HG02571 (cell line): ENCODE measurements around the gene SPINT2.
"Not testable (repeated sequence)": the region's sequence is repeated elsewhere in the genome, so short reads cannot be mapped to it uniquely, and the experiment has no call there.

Source experiments
- ATAC-seq: cut with Tn5 transposase; IDR thresholded peaks from one replicate; pipeline ENCODE4 v1.9.1; 2021; ENCODE audit warnings: mild to moderate bottlenecking, moderate library complexity; ENCODE audit not compliant: unreplicated experiment

SPINT2 gene

DNA sequence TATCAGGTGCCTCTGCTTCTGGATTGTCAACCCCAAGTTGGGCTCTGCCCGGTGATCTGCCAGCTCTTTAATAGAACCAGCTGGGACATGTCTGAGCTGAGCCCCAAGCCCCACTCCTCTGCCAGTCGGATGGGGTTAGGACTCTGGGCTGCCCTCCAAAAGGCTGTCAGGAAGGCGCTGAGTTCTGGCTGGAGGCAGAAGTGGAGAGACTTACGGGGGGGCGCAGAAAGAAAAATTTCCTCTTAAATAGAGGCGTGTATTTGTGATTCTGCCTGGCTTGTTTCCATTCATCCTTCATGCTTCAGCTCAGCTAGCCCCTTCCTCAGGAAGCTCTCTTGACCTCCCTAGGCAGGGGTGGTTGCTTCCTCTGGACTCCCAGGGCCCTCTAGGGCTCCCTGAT lies 54.3 kb downstream of the SPINT2 start:
- no peak for ATAC-seq

DNA sequence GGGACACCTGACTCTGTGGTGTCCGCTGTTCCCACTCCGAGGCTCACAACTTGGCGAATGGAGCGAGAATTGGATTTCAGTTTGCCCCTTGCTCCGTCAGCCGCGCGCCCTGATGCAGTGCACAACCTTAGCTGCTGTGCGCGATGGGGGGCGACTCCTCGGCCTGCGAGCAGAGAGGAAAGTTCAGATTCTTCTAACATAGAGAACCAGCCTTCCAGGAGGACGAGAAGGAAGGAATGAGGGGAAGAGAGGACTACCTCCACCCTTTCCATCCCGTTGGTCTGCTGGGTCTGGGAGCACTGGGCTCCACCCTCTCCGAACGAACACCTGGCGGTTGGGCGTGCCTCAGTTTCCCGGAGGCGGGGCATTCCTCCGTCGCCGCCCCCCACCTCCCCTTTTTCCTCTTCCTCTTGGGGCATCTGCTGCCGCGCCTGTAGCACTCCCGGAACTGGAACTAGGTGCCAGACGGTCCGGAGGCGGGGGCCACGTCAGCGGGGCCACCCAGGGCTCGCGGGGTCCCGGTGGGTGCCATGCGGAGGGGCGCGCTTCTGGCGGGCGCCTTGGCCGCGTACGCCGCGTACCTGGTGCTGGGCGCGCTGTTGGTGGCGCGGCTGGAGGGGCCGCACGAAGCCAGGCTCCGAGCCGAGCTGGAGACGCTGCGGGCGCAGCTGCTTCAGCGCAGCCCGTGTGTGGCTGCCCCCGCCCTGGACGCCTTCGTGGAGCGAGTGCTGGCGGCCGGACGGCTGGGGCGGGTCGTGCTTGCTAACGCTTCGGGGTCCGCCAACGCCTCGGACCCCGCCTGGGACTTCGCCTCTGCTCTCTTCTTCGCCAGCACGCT lies 55.3 kb downstream of the SPINT2 start, which contains the start of gene KCNK6:
TSS of gene KCNK6 (plus strand) at position 425 of the 838 bp plus-strand sequence. CDS start at position 531, 106 bp downstream.
- ATAC-seq = no peak

DNA sequence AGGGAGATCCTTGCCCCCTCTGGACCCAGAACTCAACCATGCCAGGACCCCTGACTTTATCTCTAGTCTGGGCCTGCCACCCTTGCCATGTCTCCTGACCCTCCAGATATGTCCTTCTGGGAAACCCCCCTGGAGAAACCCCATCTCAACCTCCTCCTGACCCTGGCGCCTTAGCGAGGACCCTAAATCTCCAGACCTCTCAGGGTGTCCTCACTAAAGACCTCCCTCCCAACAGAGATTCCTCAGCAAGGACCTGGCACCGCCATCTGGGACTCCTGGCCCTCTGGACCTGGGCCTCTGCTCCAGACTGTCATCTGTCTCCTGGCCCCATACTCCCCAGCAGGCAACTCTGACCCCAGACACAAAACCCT lies 56.6 kb downstream of the SPINT2 start:
- no peak for ATAC-seq

DNA sequence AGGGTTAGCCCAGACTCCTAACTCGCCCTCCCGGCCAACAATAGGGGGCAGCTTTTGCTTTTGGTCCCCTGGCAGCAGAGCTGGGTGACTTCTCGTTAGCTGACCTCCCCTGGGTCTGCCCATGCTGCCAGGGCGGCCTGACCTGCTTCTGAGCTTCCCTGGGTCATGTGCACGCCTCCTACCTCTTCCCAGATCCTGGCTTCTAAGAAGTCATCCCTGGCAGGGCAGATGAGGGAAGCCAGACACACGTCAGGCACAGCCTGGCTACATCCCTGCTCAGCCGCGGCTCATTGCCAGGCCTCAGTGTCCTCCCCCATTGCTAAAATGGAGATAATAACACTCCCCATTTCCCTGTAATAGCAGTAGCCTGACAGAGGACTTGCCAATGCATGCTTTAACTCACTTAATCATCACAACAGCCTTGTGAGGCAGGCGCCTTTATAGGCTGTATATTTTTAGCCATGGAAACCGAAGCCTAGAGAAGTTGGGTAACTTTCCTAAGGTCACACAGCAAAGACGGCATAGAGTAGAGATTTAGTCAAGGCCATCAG lies 57.3 kb downstream of the SPINT2 start:
- ATAC-seq = no peak

DNA sequence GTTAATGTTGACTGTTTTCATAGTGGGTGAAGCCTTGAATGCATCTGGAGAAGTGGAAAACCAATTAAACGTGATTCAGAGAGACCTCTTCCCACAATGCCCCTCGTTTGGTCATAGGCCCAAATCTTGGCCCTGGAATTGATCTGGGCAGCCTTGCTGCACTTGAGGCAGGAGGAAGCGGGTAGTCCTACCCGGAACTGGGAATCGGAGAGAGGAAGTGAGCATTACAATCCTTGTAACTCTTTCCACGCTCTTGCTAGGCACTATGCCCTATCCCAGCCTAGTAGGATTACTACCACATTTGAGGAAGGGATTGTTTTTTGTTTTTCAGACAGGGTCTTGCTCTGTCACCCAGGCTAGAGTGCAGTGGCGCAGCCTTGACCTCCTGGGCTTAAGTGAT lies 58.9 kb downstream of the SPINT2 start:
- no peak for ATAC-seq

DNA sequence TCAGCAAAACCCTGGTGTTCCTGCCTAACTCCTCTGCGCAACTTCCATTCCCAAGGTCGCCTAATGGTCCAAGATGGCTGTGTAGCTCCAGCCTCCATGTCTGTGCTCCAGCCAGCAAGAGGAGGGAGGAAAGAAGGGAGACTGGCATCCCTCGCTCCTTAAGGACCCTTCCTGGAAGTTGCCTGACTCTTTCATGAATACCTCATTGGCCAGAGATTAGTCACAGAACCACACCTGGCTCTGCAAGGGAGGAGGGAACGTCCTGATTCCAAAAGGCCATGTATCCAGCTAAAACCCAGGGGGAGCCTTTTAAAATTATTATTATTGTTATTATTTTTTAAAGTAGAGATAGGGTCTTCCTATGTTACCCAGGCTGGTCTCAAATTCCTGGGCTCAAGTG lies 60.1 kb downstream of the SPINT2 start:
- no peak for ATAC-seq

DNA sequence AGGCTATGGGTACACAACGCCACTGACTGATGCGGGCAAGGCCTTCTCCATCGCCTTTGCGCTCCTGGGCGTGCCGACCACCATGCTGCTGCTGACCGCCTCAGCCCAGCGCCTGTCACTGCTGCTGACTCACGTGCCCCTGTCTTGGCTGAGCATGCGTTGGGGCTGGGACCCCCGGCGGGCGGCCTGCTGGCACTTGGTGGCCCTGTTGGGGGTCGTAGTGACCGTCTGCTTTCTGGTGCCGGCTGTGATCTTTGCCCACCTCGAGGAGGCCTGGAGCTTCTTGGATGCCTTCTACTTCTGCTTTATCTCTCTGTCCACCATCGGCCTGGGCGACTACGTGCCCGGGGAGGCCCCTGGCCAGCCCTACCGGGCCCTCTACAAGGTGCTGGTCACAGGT lies 62.2 kb downstream of the SPINT2 start:
- no peak for ATAC-seq

DNA sequence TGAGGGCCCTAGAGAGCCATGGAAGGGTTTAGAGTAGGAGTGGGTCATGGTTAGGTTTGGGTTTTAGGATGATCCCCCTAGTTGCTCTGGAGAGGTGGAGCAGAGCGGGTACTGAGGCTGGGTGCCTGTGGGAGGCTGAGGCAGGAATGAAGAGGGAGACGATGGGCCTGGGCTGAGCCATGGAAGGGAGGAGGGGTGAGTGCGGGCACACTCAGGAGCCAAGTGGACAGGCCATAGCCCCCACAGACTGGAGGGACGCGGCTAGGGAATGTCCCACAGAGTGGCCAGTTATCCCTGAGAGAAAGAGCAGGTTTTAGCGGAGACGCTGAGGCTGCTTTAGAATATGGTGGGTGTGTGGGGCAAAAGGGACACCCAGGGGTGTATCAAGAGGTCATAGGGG lies 65.3 kb downstream of the SPINT2 start:
- ATAC-seq = no peak

DNA sequence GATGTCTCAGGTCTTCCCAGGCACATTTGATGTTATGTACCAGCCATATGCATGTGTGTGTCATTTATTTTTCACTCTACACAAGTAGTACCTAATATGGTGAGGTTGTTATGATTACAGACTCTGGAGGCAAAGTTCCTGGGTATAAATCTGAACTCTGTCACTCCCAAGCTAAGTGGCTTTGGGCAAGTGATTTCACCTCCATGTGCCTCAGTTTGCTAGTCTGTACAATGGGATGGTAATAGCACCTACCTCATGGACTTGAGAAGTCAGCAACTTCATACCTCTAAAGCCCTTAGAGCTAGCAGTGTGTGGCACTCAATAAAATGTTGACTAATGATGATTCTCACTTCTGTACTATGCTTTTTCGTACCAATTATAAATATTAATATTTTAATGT lies 67.4 kb downstream of the SPINT2 start:
- no peak for ATAC-seq

DNA sequence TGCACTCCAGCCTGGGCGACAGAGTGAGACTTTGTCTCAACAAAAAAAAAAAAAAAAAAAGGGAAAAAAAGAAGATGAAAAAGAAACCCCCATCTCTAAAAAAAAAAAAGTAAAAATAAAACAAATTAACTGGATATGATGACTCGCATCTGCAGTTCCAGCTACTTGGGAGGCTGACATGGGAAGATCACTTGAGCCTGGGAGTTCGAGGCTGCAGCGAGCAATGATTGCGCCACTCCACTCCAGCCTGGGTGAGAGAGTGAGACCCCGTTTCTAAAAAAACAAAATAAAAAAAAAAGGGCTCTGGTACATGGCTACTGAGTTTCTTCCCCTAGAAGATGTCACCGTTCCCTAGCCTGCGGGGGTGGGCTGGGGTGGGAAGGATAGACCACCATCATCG lies 68.9 kb downstream of the SPINT2 start:
- ATAC-seq = no peak

DNA sequence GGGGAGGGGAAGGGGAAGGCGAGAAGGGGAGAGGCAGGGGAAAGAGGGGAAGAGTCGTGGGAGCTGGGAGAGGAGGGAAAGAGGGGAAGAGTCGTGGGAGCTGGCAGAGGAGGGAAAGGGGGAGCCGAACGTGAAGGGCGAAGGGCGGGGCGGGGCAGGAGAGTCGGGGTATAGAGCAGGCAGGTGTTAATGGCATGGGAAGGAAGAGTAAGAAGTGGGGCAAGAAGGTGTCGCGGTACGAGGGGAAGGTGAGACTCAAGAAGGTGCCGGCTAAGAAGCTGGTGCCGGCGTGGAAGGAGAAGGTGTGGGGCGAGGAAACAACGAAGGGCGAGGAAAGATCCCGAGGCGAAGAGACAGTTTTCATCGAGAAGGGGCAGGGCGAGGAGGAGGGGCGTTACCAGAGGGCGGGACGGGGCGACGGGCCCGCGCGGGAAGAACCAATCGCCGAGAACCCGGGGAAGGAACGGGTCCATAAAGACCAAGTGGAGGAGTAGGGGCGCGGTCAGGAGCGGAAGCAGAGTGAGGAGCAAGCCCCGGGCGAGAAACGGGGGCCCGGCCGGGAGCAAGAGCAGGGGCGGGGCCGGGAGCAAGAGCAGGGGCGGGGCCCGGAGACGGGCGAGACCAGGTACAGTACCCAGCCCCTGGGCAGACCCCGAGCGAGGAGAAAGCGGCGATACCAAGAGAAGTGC lies 71.7 kb downstream of the SPINT2 start:
- peak; percentile 69 for ATAC-seq

DNA sequence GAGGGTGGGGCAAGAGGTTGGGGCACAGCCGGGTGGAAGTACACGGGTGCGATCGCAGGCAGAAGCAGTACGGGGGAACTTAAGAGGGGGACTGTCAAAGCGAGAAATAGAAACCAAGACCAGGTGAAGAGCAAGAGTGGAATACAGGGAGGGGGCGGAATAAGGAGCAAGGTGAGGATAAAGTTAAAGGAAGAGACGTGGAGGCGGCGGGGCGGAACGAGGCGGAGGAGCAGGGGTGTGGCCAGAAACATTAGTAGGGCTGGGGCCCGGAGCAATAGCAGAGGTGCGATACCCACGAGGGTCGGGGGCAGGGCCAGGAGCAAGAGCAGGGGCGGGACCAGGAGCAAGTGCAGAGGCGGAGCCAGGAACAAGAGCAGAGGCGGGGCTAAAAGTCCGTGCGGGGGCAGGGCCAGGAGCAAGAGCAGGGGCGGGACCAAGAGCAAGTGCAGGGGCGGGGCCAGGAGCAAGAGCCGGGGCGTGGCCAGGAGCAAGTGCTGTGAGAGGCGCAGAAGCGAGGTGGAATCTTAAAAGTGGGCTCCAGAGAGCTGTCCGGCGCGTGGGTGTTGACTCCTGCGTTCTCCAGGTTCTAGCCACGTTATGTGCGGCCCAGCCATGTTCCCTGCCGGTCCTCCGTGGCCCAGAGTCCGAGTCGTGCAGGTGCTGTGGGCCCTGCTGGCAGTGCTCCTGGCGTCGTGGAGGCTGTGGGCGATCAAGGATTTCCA lies 72.4 kb downstream of the SPINT2 start:
- ATAC-seq = peak; percentile 48

DNA sequence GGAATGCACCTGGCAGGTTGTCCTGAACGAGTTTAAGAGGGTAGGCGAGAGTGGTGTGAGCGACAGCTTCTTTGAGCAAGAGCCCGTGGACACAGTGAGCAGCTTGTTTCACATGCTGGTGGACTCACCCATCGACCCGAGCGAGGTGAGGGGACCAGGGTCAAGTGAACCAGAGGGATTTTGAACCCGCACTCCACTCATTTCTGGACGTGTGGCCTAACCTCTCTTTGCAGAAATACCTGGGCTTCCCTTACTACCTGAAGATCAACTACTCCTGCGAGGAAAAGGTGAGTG lies 72.9 kb downstream of the SPINT2 start:
- no peak for ATAC-seq

DNA sequence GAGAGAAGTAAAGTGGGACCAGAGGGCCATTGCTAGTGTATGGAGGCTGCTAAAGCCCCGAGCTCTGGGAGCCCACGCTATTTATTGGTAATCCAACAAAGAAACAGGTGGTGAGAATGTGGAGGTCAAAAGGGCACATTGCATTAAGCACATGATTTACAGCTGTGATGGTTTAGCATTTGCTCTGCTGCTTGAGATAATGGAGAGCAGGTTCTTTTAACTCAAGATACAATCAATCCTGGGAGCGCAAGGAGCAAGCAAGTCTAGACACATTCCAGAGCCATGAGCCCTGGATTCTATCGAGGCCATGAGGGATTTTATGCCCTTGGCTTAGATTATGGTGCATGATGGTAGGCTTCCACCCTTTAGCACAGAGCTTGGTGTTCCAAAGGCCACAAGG lies 74.6 kb downstream of the SPINT2 start:
- ATAC-seq = not testable (repeated sequence)

DNA sequence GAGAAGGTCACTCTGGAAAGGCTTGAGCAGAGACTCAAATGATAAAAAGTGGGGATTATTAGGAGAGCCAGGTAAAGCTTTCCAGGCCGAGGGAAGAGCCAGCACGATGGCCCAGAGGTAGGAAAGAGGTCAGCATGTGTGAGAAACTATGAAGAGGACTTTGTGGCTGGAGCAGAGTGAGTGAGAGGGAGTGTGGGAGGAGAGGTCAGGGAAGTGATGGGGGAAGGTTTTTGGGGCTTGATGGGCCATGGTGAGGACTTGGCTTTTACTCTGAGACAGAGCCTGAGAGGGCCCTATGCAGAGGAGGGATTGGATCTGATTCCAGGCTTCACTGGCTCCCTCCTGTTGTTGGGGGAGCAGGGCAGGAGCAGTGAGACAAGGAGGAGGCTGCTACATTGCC lies 76.6 kb downstream of the SPINT2 start:
- no peak for ATAC-seq
